DMS53 treated with DMSO at 0.1 percent for 48 hours (cell line): Measurements from ENCODE around the gene TYROBP.
"Not testable (repeated sequence)": the region's sequence is repeated elsewhere in the genome, so short reads cannot be mapped to it uniquely, and the experiment has no call there.

Source experiments
- DNase-seq: peaks from one replicate; lab custom pipeline; 2025; ENCODE audit not compliant: unreplicated experiment; lab: John Stamatoyannopoulos, UW

The TYROBP gene

DNA sequence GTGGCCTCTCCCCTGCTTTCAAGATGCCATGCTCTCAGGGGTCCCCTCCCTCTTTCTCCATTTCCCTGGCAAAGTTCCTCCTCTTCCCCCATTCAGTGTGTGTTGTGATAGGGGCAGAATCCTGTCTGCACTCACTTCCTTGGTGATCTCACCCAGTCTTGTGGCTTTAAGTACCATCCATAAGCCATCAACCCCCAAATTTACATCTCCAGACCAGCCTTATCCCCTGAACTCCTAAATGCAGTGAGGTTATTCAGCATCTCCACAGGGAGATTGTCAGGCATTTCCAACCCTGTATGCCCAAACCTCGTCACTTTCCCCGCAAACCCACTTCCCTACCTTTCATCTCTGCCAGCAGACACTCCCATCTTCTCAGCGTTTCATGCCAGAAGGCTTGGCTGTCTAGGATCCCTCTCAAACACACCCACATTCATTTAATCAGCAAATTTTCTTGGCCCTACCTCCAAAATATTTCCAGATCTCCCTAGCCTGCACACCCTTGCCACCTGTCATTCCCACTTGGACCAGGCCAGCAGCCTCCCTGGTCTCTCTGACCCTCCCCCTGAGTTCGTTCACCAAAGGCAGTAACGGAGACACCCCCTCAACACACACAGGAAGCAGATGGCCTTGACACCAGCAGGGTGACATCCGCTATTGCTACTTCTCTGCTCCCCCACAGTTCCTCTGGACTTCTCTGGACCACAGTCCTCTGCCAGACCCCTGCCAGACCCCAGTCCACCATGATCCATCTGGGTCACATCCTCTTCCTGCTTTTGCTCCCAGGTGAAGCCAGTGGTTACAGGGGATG, 6.0 kb downstream of the TYROBP start, which contains the start of gene HCST:
Gene HCST, plus strand, starts transcription at position 676 of the 808 bp plus-strand sequence. Its CDS starts 65 bp downstream, at position 741.
- DNase-seq: no peak

DNA sequence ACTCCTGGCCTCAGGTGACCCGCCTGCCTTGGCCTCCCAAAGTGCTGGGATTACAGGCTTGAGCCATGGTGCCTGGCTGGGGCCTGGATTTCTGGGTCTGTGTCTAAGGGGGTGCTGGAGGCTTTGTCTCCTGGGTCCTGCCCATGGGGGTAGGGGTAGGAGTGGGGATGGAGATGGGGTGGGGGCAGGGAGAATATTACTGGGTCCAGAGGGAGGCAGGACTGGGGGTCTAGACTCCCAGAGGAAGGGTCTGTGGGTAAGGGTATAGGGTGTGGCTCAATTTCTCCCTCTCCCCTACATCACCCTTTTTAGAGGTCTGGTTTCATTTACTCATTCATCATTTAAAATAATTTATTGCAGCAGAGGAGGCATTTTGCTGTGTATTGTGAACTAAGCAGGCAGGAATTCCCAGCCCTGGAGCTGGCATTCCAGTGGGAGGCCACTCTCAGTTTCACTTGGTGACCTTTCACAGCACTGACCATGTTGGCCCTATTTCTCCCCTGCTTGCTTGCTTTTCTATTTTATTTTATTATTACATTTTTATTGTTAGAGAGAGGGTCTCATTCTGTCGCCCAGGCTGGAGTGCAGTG, 6.9 kb downstream of the TYROBP start:
- no peak for DNase-seq

- peak; percentile 81 for DNase-seq
Measured at GRCh38 chr19:35899547-35900214, 8.4 kb downstream of the TYROBP start.

DNA sequence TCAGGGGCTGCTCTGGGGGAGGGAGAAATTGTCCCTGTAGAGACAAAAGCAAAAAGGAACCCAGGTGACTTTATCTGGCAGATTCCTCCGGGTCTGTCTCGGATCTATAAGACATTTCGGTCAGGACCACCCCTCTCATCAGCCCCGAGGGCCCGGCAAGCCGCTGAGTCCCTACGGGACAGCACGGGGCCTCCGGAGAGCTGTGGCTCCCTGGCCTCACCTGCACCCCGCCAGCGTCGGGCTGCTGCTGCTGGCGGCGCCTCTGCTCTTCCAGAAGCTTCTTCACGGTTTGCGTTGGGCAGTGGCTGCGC, 9.6 kb downstream of the TYROBP start:
- no peak for DNase-seq

DNA sequence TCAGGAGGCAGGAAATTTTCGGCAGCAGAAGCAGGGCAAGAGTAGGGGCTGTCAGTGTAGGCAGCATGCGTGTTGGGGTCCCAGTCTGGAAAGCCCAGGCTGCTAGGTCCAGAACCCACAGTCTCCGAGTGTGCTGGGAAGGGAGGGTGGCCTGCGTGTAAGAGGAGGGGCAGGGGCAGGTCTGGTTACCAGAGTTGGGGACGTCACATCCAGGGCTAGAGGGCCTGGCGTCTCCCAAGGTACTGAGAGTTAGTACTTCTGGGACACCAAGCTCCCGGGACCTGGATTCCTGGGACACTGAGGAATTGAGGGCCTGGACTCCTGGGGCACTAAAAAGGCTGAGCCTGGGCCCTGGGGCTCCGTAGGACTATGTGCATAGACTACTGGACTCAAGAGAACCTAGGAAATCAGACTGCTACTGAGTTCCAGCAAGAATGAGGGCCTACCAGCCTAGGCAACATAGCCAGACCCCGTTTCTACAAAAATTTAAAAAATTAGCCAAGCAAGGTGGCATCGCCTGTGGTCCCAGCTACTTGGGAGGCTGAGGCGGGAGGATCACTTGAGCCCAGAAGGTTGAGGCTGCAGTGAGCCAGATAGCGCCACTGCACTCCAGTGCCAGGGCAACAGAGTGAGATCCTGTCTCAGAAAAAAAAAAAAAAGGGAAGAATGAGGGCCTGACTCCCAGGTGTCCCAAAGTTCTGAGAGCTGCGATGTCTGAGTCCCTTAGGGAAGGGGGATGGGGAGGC, 10.2 kb downstream of the TYROBP start:
- no peak for DNase-seq

DNA sequence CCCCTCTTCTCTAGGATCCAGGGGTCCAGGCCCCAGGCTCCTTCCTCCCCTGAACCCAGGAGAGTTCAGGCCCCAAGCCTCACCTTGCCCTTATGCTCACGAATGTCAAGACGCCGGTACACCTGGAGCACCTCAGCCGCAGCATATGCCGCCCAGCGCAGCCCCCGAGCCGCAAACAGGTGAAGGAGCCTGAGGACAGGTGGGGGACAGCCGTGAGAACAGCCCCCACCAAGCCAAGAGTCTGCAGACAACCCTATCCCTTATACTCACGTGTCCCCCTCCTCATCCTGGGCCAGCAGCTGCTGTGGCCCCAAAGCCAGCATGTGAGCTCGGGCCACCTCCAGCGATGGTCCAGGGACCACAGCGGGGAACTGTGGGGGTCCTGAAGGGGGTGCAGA, 11.5 kb downstream of the TYROBP start:
- no peak for DNase-seq

GRCh38 chr19:35895911-35896642, 12.0 kb downstream of the TYROBP start:
- DNase-seq: no peak

GRCh38 chr19:35894342-35894741, 13.8 kb downstream of the TYROBP start:
- DNase-seq: no peak

DNA sequence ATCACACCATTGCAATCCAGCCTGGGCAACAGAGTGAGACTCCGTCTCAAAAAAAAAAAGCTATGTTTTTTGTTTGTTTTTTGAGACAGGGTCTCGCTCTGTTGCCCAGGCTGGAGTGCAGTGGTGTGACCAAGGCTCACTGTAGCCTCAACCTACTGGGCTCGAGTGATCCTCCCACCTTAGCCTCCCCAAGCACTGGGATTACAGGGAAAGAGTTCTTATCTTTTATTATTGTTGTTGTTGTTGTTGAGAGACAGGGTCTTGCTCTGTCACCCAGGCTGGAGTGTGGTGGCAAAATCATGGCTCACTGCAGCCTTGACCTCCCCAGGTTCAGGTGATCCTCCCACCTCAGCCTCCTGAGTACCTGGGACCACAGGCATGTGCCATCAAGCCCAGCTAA, 16.3 kb downstream of the TYROBP start:
- DNase-seq: not testable (repeated sequence)

DNA sequence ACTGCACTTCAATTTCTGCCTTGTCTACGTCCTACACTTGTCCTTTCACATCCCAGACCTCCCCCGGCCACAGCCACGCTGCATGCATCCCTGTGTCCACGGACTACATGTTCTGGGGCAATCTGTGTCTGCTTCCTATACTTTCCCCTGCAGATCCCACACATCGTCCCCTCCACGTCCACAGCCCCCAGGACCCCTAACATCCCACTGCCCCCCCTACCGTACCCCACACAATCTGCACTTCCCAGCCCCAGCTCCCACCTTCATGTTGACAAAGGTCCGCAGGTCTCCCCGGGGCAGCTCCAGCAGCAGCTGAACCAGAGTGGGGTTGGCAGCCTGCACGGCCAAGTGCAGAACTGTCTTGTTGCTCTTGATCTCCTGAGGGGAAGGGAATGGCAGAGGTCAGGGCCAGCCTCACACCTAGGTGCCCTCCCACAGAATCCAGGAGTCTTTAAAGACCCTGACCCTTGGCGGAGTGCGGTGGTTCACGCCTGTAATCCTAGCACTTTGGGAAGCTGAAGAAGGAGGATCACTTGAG, 17.9 kb downstream of the TYROBP start:
- DNase-seq: no peak

GRCh38 chr19:35889370-35890112, 18.6 kb downstream of the TYROBP start:
- DNase-seq: no peak

- DNase-seq: no peak
Measured at GRCh38 chr19:35888398-35888797, 19.7 kb downstream of the TYROBP start.

- no peak for DNase-seq
Measured at GRCh38 chr19:35887197-35887596, 20.9 kb downstream of the TYROBP start.

GRCh38 chr19:35885904-35886303, 22.2 kb downstream of the TYROBP start:
- DNase-seq: no peak

DNA sequence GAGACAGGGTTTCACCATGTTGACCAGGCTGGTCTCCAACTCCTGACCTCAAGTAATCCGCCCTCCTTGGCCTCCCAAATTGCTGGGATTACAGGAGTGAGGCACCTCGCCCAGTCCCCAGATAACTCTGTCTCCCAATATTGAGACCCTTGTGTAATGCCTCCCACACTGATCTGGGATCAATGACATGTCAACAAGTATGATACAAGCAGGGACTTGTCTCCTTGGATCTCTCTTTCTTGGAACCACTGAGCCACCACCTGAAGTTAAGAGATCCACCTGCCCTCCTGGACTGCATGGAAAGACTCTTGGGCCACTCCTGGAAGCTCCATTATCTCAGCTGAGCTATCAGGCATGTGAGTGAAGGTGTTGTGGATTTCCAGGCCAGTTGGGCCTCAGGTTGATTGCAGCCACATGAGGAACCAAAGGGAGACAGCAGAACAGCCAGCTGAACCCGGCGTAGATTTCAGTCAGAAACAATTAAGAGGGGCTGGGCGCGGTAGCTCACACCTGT, 22.8 kb downstream of the TYROBP start:
- no peak for DNase-seq

DNA sequence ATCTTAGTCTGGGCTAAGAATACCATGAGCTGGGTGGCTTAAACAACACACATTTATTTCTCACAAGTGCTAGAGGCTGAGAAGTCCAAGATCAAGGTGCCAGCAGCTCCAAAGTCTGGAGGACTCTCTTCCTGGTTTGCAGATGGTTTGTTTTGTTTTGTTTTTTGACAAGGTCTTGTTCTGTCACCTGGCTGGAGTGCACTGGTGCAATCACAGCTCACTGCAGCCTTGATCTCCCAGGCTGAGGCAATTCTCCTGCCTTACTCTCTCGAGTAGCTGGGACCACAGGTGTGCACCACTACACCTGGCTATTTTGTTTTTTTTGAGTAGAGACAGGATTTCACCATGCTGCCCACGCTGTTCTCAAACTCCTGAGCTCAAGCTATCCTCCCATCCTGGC, 24.2 kb downstream of the TYROBP start:
- DNase-seq: no peak

DNA sequence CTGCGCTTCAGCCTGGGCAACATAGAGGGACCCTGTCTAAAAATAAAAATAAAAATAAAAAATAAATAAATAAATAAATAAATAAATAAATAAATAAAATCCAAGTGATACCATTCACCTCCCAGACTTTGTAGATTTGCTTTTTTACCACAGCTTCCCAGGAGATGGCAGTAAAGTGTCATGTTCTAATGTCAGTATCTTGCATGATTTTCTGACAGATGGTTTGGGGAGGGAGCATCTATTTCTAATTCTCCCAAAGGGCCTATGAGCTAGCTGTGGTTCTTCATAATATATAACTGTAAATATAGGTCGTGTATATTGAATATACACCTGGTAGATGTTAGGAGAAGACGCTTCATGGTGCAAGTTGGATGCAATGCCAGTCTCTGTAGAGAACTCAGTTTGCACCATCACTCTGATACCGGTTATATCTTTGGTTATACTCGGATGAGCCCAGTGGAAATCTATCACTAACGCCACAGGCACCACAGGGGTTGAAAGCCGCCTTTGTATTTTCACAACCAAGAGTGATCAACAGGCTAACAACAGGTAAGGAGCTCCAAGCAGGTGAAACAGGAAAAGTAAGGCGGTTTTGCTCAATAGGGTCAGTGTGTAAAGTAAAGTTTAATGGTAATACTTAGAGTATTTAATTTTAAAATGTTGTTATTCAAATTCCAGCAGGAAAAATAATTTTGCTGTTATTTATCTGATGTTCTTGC, 25.8 kb downstream of the TYROBP start:
- DNase-seq: peak; percentile 87

- peak; percentile 92 for DNase-seq
Measured at GRCh38 chr19:35879770-35880317, 28.3 kb downstream of the TYROBP start.

- no peak for DNase-seq
Measured at GRCh38 chr19:35879068-35879467, 29.0 kb downstream of the TYROBP start.
